ENCODE measurements around the gene STRBP.

The STRBP gene

DNA sequence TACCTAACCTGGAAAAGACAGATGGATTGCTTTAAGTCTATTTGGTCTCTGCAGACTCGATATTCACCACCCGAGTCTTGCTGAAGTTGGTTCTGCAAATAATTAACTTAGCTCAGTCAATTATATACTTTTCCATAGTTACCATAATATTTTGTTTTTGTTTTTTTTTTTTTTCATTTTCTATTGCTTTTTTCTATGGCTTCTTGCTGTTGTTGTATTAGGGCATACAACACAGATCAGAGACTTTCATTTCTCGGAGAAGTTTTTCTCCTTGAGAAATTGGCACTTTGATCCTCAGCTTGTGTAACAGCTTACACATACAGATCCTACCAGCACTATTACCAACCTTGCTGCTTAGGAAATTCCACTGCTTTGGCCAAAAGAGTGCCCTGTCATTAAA, 146.9 kb downstream of the STRBP start:
- DNase-seq: no peak

DNA sequence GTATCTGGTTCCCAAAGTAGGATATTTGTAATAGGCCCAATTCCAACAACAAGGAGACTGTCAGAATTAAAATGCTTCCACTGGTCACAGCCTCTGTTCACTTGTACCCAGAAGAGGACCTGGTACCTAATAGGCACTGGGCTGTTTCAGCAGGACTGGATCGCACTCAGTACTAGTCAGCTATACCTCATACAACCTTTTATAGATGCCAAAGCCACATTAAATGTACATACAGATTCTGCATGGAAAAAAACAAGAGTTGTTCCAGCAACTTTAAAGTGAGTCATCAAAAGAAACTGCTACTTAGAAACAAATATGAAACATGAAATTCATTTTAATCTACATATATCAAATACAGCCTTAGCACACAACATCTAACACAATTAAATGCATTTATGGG, 147.4 kb downstream of the STRBP start:
- DNase-seq: no peak

DNA sequence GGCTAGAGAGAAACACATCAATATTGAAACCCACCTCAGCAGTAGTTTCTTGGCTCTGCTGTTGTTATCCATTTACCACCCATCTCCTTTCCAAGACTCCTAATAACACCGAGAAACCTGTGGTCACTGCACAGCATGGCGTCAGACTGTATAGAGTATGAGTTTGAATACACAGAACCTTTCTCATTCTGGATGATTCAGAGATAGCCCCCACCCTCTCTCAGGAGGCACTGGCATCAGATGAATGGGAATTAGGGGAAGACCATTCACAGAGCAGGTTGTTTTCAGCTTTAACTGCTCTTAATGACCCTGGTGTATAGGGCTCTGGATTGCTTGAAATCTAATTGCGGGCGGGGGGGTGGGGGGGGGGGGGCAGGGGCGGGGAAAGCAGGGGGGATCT, 148.3 kb downstream of the STRBP start:
- DNase-seq: no peak

DNA sequence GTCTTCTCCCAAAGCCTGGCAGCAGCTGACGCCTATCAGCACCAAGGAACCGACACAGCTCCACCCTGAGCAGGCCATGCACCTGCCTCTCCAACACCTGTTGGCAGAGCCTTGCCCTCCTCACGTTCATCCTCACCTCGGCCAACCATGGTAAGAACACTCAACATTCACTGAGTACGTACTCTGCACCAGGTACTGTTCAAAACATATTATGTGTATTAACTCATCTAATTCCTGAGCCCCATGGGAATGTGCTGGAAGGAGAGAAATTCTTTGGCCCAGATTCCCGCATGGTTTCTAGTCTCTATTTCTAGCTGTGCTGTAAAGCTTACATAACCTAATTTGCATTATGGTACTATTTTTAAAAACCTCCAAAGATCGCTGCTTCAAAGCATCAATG, 148.8 kb downstream of the STRBP start:
- DNase-seq: no peak

DNA sequence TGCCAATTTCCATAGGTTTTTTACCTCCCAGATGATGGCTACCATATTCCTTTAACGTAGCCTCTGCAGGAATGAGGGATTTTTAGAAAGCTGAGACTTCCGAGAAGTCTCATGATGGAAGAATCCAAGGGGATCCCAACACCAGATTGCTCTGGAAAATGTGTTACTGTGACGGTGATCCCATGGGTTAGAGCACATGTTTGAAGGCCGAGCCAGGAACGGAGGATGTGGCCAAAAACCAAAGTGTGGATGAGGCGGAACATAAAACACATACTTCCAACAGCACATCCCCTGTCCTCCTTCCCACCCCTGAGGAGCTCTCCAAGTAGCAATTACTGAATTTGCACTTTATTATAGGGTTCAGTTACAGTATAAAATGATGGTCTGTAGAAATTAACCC, 152.3 kb downstream of the STRBP start:
- DNase-seq: no peak

DNA sequence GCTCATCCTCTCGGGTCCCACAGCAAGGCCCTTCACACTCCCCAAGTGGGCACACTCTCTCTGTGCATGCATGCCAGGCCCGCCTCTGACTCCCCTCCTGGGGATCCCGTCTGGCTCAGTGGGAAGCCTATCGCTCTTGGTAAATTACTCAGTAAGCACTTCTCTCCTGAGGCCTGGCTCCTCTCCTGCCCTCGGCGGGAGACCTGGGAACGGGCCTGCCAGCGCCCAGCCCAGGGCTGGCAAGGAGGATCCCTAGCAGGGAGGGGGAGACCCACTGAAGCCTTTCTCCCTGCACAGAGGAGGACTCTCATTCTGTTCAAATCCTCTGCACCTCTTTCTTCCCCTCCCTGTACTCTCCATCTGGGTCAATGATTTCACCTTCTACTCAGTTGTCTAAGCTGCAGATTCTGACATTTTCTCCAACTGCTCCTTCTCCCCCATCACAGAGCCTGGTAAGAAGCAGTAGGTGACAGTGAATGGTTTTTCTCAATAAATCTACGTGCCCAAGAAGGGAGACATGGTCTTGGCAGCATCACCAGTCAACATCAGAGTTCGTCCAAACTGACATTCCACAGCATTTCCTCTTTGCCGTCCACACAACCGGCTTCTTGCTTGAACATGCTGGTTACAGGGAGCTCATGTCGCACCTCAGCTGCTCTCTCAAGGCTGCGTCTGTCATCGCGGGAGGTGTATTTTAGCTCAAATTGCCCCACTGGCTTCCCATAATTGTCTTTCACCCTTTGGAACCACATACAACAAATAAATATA, 153.1 kb downstream of the STRBP start:
- DNase-seq: no peak

DNA sequence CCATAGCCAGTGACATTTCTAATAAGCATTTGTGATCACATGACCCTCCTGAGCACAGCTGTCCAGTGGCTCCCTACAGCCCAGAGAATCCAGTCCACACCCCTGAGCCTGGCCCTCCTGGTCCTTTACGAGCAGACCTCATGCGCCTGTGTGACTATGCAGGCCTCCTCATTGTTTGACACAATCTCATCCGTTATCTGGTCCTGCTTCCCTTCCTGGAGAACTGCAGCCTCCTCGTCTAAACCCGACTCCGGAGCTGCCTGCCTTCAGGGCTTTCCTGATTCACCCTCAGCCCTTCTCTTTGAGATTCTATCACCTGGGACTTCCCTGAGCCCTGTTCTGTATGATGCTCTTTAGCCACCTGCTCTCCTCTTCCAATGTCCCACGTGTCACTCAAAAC, 155.2 kb downstream of the STRBP start:
- no peak for DNase-seq

DNA sequence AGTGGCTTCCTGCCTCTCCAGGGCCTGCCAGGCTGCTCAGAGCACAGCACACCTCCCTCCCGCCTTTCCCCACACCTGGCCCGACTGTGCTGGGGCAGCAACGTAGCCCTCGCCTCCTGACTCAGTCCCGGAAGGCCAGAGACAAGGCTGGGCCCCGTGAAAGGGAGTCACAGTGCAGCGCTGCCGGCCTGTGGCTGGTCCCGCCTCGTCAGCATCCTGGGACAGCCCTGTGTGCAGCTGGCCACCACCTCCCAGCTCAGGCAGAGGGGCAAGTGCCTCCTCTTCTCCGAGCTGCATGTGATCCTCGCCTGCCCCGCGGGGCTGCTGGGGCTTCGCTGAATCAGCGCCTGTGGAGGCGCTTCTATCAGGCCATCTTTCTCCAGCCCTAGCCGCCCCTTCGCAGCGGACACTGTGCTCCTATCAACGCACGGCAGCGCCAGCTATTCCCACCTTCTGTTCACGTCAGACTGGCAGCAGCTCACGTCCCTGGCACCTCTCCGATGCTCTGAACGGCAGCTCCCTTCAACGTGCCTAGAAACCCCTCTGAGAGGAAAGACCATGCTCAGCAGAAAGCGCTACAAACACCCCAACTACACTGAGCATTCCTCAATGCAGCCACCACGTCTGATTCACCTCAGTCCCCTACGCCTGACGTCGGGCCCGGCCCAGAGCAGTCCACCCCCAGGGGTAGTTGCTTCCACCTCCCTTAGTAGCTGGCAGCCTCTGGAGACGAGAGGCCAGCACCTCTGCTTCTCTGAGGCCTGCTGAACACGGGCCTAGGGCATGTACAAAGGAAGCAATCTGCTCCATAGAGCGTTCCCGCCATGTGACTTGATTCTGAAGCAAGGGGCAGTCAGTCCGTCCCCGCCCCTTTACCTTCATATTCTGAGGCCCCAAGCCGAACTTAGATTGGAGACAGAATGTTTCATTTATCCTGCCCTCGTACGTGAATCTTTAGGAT, 156.1 kb downstream of the STRBP start:
- no peak for DNase-seq

DNA sequence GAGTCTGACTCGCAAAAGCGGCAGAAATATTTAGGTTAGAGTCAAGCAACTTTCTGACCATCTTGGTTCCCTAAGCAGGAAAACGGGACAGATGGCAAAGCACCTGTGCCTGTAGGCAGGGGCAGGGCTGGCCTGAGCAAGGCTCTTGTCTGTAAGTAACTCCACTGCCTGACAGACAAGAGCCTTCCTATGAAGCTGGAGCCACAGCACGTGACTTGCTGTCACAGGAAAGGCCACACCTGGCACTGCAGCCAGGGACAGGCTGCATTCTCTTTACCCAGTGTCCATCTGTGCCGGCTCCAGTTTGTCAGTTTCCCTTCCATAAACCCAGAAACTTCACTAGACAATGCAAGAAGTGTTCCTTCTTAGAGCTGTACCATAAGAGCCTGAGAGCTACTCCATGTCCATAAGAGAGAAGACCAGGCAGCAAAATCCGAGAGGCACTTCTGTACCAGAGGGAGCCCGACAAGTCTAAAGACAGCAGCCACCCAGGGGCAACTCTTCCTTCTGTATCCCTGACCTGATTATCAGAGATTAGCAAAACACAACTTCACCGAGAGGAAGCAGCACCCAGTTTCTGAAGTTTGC, 156.9 kb downstream of the STRBP start:
- DNase-seq: no peak

DNA sequence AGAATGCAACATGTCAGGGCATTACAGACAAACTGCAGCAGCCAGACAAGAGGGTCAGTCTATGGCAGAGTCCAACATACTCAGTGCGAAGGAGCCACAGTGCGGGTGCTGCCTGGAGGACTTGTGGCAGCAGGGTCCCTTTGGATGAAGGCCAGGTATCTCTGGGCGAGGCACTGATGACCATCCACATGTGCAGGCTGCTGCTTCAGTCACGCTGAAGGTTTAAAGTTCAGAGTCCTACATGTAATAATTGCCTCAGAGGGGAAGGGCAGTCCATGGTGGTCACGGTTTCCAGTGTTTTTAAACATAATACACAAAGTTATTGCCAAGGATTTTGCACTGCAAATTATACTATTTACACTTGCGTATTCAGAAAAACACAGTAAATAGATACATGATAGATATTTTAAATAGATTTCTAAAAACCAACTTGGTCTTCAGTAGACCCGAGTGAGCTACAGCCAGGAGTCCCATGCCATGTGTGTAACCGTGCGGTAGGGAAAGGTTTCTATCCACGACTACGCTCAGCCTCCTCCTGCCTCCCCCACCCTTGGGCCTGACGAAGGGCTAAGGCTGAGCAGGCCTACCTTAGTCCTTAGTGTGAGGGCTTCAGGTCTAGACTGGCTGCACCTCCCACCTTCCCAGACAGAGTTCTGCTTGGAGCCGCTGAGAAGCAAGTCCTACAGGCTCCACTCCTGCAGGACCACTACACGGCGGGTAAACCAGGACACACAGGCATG, 158.7 kb downstream of the STRBP start:
- no peak for DNase-seq

DNA sequence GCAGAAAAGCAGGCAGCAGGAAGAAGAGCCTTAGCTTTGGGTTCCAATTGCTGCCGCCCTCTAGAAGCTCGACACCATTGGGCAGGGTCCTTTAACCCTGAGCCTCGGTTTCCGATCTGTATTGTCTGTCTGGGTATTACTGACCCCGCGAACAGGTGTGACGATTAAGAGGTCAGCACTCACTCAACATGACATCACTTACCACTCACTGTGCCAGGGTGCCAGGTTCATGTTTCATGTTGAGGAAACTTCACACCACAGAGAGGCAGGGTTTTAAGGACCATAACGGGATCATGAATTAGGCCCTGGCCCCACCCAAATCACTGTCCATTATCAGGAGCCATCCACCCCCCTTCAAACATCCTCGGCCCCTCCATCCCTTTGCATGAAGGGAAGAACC, 159.4 kb downstream of the STRBP start:
- no peak for DNase-seq

DNA sequence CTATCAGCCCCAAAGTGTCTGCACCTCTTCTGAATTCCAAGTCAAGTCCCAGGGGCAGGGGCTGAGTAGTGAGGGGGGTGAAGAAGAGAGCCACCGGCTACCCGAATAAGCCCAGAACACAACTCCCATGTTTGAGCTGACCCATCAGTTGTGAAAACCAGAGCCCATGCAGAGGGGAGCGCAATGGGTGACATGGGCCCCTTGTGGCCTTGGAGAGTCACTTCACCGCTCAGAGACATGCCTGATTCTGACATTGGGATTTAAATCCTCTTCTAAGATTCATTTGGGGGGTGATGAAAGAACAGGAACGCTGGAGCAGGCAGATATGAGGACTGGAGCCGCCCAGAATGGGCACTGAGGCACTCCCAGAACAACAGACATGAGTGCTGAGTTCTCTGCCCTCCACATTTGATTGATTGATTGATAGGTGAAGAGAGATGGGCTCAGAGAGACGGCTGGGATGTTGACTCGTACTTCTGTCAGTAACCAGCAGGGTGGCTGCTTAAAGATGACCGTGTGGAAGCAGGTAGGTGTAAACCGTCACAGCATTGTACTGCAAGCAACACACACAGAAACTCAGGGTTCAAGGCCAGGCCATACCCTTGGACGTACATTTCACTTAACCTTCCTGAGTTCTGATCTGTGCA, 160.6 kb downstream of the STRBP start:
- no peak for DNase-seq

DNA sequence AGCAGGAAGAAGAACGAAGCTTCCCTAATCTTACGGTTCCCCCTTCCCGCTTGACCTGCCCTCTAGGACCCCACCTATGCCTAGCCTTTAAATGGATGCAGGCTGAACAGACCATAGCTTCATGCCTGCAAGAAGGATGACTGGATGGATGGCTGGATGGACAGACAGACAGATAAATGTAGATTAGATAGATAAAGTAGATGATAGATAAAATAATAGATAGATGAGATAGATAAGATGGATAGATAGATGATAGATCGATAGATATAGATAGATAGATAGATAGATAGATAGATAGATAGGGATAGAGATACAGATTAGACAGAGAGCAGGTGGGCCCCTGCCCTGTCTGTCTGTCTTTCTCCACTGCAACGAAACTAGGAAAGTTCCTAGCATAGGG, 162.9 kb downstream of the STRBP start:
- DNase-seq: no peak

DNA sequence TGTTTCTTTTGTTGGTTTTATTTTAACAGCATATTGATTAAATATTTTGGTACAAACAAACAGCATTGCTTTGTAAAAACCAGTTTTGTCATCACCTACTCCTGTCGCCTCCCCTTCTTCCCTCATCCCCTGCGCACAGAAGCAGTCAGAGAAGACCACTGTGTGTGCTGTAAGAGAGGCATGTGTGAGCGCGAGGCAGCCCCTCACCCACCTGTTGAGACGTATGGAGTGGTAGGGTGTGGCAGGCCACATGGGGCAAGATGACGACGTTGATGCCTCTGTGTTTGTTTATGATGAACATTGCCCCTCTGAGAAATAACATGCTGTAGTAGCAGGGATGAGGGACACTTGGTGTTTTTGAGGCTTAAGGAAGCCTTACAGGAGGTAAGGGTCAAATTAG, 163.6 kb downstream of the STRBP start:
- DNase-seq: no peak

DNA sequence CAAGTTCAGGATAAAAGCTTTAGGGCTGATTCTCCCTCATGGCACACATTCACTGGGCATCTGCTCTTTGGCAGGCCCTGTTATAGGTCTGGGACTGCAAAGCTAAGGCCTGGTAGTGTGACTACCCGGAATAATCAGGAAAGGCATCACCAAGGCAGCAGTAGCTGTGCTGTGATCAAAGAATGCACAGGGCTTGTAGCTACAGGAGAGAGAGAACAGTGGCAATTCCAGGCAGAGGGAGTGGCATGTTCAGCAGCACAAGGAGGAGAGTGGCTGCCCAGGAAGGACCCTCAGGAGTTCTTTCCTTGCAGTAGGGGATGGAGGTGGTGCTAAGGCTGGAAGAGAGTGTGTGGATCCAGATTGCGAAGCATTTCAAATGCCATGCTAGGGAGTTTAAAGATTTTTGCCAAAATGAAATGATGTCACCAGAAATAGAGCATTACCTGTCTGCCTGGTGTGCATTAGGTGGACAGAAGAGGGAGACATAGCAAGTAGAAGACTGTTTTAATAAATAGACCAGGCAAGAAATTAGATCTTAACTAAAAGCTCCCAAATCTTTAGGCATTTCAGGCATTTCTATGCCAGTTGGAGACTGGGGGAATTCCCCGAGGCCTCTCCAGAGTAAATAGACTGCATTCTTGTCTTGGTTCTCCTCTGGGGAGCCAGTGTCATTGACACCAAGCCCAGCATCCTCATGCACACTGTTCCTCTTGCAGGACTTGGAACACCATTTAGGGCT, 165.8 kb downstream of the STRBP start:
- no peak for DNase-seq

DNA sequence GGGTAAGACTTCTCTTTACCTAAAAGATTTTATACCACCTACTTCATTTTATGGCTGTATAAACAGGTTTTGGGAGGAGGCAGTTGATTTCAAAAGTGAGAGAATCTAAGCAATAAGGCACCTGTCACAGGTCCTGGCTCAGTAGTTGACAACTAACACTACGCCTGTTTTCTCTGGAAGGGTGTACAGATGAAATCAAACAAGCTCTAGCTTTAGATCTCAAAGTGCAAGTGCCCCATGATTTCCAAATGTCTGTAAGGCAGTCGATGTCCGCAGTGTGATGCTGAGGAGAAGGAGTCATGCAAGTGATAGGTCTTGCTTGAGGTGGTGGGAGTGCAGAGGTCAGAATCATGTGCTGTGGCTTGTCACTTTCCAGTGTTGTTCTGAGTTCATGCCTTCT, 168.8 kb downstream of the STRBP start:
- DNase-seq: no peak

DNA sequence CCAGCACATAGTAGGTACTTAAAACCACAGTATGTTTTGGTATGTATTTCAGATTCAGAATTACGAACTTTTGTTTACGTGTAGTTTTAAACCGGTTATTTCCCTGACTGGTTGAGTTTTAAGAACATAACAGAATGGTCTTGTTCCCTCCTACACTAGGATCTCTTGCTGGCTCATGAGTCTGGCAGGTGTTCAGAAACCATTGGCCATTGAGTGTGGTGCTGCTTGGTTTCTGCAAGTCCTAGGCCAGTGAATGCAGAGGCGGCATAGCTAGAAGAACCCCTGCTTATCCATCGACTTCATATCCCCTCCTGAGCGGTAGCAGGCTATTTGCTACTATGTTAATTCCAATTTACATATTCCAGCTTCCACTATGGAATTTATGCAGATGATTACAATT, 169.3 kb downstream of the STRBP start:
- no peak for DNase-seq

DNA sequence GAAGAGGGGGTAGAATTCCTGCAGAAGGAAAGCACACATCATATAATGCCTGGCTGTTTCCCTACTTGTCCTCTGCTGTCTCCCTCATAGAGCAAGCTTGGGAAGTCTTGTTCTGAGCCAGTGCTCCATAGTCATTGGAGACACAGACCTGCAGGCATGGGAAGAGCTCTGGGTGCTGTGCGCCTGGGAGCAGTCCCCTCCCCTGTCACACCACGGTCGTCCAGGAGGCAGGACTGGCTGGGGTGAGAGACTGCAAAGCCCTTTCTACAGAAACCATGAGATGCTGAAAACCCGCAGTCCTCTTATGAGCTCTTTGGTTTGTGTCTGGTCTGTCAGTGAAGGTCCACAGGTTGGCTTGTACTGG, 170.3 kb downstream of the STRBP start:
- DNase-seq: no peak

DNA sequence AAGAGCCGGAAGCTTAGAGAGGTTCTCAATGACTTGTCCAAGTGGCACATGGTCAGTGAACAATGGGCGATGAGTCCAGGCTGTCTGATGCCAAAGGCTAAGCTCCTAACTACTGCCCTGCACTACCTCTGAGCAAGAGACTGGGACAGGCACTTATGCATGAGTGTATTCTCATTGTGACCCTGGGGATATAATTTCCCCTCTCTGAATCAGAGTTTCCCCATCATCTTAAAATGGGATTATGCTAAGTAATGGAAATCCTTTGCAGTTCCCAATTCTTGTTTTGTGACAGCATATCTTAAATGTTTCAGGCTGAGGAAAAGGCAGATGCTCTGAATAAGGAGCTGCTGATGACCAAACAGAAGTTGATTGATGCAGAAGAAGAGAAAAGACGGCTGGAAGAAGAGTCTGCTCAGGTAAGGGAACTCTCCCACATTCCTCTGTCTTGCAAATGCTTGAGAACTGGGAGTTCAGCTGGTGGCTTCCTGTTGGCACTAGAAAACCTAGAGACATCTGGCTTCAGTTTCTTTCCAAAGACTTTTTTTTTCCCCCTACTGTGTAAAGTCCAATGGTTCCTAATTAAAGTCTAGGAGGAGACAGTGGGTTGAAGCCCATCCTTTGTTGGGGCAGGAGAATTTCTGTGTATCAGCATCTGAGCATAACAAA, 170.8 kb downstream of the STRBP start:
- no peak for DNase-seq

DNA sequence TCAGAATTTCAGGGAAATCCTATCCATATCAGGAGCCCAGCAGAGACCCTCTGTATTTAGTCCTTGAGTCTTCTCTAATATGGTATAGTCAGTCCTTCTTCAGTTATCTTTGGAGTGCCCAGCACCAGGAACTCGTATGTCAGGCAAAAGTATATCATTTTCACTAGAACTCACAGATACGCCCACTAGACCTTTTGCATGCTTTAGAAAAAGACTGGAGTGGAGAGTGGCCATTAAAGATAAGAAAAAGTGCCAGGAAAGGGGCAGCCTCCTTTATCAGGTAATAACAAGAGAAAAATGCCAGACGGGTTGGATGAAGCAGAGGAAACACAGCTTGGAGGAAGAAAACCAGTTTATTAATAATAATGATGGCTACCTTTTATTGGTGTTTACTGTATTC, 171.4 kb downstream of the STRBP start:
- no peak for DNase-seq

DNA sequence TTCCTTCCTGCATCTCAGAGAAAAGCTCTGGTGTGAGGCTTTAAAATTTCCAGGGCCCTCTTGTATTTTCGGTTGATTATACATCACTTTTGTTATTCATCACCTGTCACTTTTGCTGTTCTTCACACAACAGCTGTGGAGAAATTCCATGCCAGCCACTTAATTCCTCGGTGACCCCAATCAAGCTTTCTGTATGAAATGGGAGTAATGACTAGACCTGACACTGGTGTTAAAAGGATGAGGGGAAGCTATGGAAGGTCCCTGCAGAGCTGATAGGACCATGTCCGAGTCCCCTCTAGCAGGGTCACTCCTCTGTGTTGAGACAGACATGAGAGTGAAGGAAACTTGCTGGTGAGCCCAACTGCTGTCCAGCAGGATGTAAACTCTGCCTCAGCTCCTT, 175.2 kb downstream of the STRBP start:
- DNase-seq: no peak
